ENCODE data around the gene SCRN1. TPM values are rescaled to one million over a fixed set of nuclear protein-coding genes. Genes with fewer than 3 reads are reported as not detected.

Gene SCRN1
- total RNA-seq, 2 experiments from 2014 or later = 37.1 to 62.7 TPM

DNA sequence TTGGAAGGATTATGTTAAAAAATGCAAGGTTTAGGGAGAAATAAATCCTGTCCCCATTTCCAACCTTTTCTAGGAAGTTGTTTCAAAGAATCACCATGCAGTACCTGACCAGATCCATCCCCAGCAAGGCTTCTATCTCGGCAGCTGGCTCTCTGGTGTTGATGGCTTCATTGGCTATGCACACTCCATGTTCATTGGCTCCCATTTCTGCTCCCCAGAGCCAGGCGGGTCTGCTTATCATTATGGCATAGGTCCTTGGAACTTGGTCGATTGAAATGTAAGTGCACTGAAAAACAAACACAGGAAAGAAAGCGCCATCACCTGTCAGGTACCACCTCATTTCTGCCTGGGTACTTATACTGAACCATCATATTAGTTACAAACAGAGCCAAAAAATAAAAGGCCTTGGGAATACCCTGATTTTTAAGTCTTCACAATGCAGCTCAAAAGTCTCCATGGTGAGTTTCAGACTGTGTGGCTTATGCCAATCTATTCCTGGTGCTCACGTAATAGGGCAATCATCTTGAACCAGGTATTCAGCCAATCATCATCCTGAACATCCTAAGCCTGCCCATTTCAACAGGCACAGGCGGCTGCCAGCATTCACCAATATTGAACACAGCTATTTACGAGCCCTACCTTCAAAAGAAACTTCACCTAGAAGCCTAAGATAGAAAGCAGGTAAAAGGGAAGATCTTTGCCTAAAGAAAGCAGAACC, 34.4 kb downstream of the SCRN1 start:
- peaks cover 5% of the 10 kb centered on the region; the same call in 1 of the 2 replicates for H4K20me1 ChIP-seq (ENCODE audit: insufficient read depth, low read length)
- TF ChIP-seq, protein P1, sequence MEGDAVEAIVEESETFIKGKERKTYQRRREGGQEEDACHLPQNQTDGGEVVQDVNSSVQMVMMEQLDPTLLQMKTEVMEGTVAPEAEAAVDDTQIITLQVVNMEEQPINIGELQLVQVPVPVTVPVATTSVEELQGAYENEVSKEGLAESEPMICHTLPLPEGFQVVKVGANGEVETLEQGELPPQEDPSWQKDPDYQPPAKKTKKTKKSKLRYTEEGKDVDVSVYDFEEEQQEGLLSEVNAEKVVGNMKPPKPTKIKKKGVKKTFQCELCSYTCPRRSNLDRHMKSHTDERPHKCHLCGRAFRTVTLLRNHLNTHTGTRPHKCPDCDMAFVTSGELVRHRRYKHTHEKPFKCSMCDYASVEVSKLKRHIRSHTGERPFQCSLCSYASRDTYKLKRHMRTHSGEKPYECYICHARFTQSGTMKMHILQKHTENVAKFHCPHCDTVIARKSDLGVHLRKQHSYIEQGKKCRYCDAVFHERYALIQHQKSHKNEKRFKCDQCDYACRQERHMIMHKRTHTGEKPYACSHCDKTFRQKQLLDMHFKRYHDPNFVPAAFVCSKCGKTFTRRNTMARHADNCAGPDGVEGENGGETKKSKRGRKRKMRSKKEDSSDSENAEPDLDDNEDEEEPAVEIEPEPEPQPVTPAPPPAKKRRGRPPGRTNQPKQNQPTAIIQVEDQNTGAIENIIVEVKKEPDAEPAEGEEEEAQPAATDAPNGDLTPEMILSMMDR (conservative IDR thresholded peaks at IDR 0.05; ENCODE audit: low read length) = no peak
- no peak for TF ChIP-seq EZH2phosphoT487 (IDR thresholded peaks at IDR 0.05; ENCODE audit: borderline replicate concordance, low read depth, low read length)
- peak overlapping the region; percentile 64; the same call in 1 of the 2 replicates for H3K4me2 ChIP-seq (ENCODE audit: low read length)
- ChIA-PET CTCF (ENCODE audit: unreplicated experiment) (no interaction called here), POLR2A (no interaction called here)
- intact Hi-C loops (cut with micrococcal nuclease; ENCODE audit: unreplicated experiment) = no loop called here
- no peak overlapping the region for H3K4me3 ChIP-seq (ENCODE audit: low read depth, low read length, poor library complexity, severe bottlenecking)
- H3K36me3 ChIP-seq (ENCODE audit: insufficient read depth, low read length) = peaks cover 66% of the 10 kb centered on the region
- H3K9me2 ChIP-seq (ENCODE audit: insufficient read depth, low read length) = no peaks in the 10 kb centered on the region
- peaks cover 37% of the 10 kb centered on the region for H3K4me1 ChIP-seq (ENCODE audit: insufficient read depth, low read length, poor library complexity, severe bottlenecking)
- DNase-seq (ENCODE audit: low spot score) = no peak
- peaks cover 9% of the 10 kb centered on the region; the same call in 1 of the 2 replicates for H3K9me3 ChIP-seq (ENCODE audit: low read length)
- BruUV-seq (replicated peaks) = no TSS peak
- no peaks in the 10 kb centered on the region; the same call in 1 of the 2 replicates for H3K79me2 ChIP-seq (ENCODE audit: insufficient read depth, low read depth, low read length)
- H3K27ac ChIP-seq (ENCODE audit: low read depth, low read length, poor library complexity, severe bottlenecking) = peak overlapping the region; percentile 39
- H2AFZ ChIP-seq (ENCODE audit: low read length) = no peak overlapping the region

DNA sequence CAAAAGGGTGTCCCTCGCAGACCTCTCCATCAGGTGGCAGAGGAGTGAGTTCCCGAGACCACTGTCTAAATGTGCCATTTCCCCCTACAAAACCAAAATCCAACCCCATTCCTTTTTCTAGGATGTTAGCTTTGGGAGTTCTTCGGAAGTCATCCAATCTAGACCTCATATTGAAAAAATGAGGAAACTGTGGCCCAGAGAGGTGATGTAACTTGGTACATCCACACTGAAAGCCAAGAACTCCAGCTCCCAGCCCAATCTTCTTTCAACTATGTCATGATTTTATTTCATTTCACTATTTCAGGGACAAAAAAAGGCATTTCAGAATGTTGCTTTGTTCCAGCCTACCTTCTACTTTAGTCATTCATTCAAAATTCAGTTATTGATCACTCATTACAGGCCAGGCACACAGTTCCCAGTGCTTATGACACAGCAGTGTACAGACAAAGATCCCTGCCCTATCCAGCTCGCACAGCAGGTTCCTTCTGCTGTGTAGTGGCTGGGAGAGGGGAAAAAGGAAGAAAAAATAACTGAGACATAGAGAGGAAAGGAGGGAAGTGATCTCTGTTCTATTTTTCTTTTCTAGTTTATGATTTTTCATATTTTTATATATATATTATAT, 35.8 kb downstream of the SCRN1 start:
- POLR2A ChIA-PET = interaction anchor here (0.9 kb wide), 1 partner anchor 27 kb away, joined by 4 read pairs; no protein-coding TSS in a partner anchor
- peaks cover 9% of the 10 kb centered on the region; the same call in 1 of the 2 replicates for H3K9me3 ChIP-seq (ENCODE audit: low read length)
- H3K4me3 ChIP-seq (ENCODE audit: low read depth, low read length, poor library complexity, severe bottlenecking) = no peak overlapping the region
- intact Hi-C loops (cut with micrococcal nuclease; ENCODE audit: unreplicated experiment) = no loop called here
- peaks cover 5% of the 10 kb centered on the region; the same call in 1 of the 2 replicates for H4K20me1 ChIP-seq (ENCODE audit: insufficient read depth, low read length)
- no peaks in the 10 kb centered on the region for H3K9me2 ChIP-seq (ENCODE audit: insufficient read depth, low read length)
- H3K27ac ChIP-seq (ENCODE audit: low read depth, low read length, poor library complexity, severe bottlenecking) = no peak overlapping the region
- TF ChIP-seq, protein P1 (conservative IDR thresholded peaks at IDR 0.05; ENCODE audit: low read length) = no peak
- no peak for TF ChIP-seq EZH2phosphoT487 (IDR thresholded peaks at IDR 0.05; ENCODE audit: borderline replicate concordance, low read depth, low read length)
- no peak overlapping the region for H2AFZ ChIP-seq (ENCODE audit: low read length)
- peaks cover 35% of the 10 kb centered on the region for H3K4me1 ChIP-seq (ENCODE audit: insufficient read depth, low read length, poor library complexity, severe bottlenecking)
- H3K36me3 ChIP-seq (ENCODE audit: insufficient read depth, low read length) = peaks cover 76% of the 10 kb centered on the region
- no peaks in the 10 kb centered on the region; the same call in 1 of the 2 replicates for H3K79me2 ChIP-seq (ENCODE audit: insufficient read depth, low read depth, low read length)
- H3K4me2 ChIP-seq (ENCODE audit: low read length) = no peak overlapping the region
- no peak for DNase-seq (ENCODE audit: low spot score)
- BruUV-seq (replicated peaks) = no TSS peak
- CTCF ChIA-PET (ENCODE audit: unreplicated experiment) = no interaction called here

Measured in OCI-LY7 (cell line).